Measurements from ENCODE around the gene MBD5. TPM values are rescaled to one million over a fixed set of nuclear protein-coding genes. Genes with fewer than 3 reads are reported as not detected.

The MBD5 gene
- total RNA-seq, 1 experiment from 2014 or later: 18.0 TPM

DNA sequence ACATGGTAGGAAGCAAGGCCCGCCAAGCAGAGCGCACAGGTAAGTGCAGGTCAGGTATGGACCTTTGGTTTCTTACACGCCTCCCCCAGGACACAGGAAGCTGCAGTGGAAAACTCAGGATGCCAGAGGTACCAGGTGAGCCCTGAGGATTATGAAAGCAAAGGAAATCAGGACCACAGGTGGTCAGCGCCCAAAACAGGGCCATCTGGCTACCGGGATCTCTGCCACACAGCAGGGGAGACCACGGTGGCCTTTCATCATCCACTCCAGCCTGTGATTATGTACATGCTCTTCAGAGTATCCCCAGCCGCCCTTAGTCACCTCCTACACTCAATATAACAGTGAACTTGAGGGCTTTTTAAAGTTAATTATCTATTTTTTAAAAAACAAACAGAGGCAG is 498.1 kb downstream of the MBD5 start:
- Histone ChIP-seq H3K4me1 (no peaks in the 10 kb centered on the region), H3K27ac (no peak overlapping the region), H3K36me3 (no peaks in the 10 kb centered on the region), H3K9me3 (replicated peaks) (no peaks in the 10 kb centered on the region), H3K4me3 (no peak overlapping the region), H3K27me3 (no peaks in the 10 kb centered on the region)
- no peak for DNase-seq

- H3K9me3 ChIP-seq (replicated peaks): no peaks in the 10 kb centered on the region
- no peak overlapping the region for H3K27ac ChIP-seq
- H3K4me3 ChIP-seq: no peak overlapping the region
- no peak for DNase-seq
- H3K4me1 ChIP-seq: no peaks in the 10 kb centered on the region
- H3K27me3 ChIP-seq: no peaks in the 10 kb centered on the region
- no peaks in the 10 kb centered on the region for H3K36me3 ChIP-seq
These were observed 500.3 kb downstream of the MBD5 start for GRCh38 chr2:148521181-148521580.

DNA sequence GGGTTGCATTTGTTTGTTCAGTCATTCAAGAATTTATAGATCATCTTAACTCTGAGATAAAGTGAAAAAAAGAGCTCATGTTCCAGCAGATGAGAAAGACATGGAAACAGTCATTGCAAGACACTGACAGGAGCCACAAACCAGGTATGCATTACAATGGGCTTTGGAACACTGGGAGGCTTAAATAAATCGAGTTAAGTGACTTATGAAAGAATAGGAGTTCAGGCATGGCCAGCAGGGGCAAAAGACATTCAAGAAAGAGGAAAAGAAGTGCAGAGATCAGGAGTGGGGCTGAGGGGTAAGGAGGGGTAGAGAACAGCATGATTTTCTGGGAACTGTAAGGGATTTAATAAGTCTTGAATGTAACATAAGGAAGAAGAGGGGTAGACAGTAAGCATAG is 502.4 kb downstream of the MBD5 start:
- Histone ChIP-seq H3K4me3 (no peak overlapping the region), H3K36me3 (no peaks in the 10 kb centered on the region), H3K9me3 (replicated peaks) (no peaks in the 10 kb centered on the region), H3K27me3 (no peaks in the 10 kb centered on the region), H3K27ac (no peak overlapping the region), H3K4me1 (no peaks in the 10 kb centered on the region)
- DNase-seq: no peak

DNA sequence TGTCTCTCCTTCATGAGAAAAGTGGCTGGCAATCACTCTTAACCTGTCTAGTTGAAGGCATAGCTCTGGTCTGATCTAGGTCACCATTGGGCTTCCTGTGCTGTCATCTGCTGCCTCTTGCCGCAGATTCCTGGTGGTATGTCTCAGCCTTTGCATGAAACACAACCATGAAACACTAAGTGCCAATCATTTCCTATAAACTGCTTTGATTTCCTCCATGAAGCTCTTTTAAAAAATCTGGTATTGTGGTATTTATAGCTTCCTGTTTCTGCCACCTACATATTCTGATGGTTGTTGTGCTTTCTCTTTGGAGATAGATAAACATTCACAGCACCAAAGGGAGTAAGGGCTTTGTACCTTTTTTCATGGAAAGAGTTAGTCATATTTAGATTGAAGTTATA is 503.6 kb downstream of the MBD5 start:
- Histone ChIP-seq H3K27ac (no peak overlapping the region), H3K27me3 (no peaks in the 10 kb centered on the region), H3K4me3 (no peak overlapping the region), H3K36me3 (no peaks in the 10 kb centered on the region), H3K9me3 (replicated peaks) (no peaks in the 10 kb centered on the region), H3K4me1 (no peaks in the 10 kb centered on the region)
- DNase-seq: no peak

GRCh38 chr2:148525130-148525529 is 504.2 kb downstream of the MBD5 start:
- Histone ChIP-seq H3K27ac (no peak overlapping the region), H3K36me3 (no peaks in the 10 kb centered on the region), H3K27me3 (no peaks in the 10 kb centered on the region), H3K4me1 (no peaks in the 10 kb centered on the region), H3K9me3 (replicated peaks) (no peaks in the 10 kb centered on the region), H3K4me3 (no peak overlapping the region)
- no peak for DNase-seq

GRCh38 chr2:148526509-148527346 is 505.8 kb downstream of the MBD5 start:
- Histone ChIP-seq H3K36me3 (no peaks in the 10 kb centered on the region), H3K9me3 (replicated peaks) (no peaks in the 10 kb centered on the region), H3K4me1 (no peaks in the 10 kb centered on the region), H3K4me3 (no peak overlapping the region), H3K27ac (no peak overlapping the region), H3K27me3 (no peaks in the 10 kb centered on the region)
- no peak for DNase-seq

DNA sequence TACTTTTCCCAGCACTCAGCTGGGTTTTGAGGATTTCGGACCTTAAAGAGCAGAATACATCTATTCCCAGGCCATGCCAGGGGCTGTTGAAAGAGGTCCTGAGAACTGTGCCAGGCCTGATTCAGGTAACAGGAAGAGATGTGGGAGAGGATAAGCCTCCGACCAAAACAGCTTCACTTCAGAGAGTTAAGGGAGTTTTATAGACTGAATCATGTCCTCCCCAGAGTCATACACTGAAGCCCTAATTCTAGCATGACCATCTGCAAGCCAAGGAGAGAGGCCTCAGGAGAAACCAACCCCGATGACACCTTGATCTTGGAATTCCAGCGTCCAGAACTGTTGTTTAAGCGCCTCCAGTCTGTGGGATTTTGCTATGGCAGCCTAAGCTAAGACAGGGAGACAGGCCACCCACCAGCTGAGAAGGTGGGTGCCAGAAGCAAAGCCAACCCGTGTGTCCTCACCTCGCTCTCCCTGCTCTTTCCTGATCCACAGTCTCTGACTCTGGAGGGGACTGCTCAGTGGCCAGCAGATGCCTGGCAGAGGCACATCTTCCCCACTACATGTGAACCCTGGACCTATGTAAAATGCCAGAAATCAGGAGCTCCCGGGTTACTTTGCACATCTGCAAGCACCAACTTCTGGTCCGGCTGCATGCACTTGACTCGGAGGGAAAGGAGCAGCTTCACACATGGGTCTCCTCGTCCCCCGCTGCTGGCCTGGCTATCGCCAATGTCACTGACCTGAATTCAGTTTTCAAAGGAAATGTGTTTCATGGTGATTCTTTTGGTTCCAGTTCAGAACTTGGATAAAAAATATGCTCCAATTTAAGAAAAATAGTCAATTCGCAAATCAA is 506.8 kb downstream of the MBD5 start:
- H3K27ac ChIP-seq: no peak overlapping the region
- H3K4me3 ChIP-seq: no peak overlapping the region
- no peaks in the 10 kb centered on the region for H3K4me1 ChIP-seq
- no peaks in the 10 kb centered on the region for H3K9me3 ChIP-seq (replicated peaks)
- DNase-seq: no peak
- H3K36me3 ChIP-seq: no peaks in the 10 kb centered on the region
- H3K27me3 ChIP-seq: no peaks in the 10 kb centered on the region

DNA sequence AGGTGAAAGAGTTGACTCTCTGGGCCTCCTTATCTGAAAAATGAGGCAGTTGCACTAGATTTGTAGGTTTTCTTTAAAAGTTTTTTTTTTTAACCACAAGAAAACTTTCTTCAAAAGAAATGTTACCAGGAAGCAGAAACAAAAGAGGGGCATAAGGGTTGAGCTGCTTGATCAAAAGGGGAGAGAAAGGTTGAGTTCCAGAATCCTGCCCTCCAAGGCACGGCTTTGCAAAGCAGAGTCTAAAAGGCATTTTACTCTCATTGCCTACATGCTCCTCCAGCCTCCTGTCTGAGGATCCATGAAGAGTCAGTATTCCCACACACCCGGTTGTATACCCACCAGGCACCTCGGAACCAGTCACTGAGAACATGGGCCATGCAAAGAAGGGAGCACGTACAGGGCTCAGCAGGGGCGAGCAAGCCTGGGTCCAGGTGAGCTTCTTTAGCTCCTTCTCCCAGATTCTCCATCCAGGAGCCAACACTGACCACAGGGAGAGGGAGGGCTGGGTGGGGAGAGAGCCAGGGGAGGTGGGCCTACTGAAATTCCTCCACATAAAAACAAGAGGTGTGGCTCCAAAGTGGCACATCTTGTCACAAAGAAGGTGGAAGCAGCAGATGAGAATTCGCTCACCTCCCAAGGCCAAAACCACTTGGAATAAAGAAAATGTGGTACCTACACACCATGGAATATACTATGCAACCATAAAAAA is 507.6 kb downstream of the MBD5 start:
- Histone ChIP-seq H3K4me1 (no peaks in the 10 kb centered on the region), H3K27ac (no peak overlapping the region), H3K36me3 (no peaks in the 10 kb centered on the region), H3K4me3 (no peak overlapping the region), H3K9me3 (replicated peaks) (no peaks in the 10 kb centered on the region), H3K27me3 (no peaks in the 10 kb centered on the region)
- no peak for DNase-seq

DNA sequence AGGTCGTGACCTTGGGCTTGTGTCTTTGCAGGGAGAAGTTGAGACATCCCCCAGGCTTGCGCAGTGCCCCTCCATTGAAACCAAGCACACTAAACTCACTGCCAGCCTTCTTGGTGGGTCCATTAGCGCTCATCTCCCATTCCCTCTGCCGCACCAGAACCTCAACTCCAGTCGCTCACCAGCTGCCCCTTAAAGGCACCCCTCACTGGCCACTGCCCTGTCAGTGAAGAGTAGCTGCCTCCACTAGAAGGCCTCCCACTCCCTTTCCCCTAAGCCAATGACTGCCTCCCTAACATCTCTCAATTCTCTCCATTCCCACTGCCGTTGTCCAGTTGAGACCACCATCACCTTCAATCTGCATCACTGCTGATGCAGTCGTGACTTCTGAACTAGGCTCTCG is 508.9 kb downstream of the MBD5 start:
- Histone ChIP-seq H3K27me3 (no peaks in the 10 kb centered on the region), H3K36me3 (no peaks in the 10 kb centered on the region), H3K4me3 (no peak overlapping the region), H3K27ac (no peak overlapping the region), H3K4me1 (no peaks in the 10 kb centered on the region), H3K9me3 (replicated peaks) (no peaks in the 10 kb centered on the region)
- no peak for DNase-seq

- Histone ChIP-seq H3K27ac (no peak overlapping the region), H3K9me3 (replicated peaks) (no peaks in the 10 kb centered on the region), H3K36me3 (no peaks in the 10 kb centered on the region), H3K4me1 (no peaks in the 10 kb centered on the region), H3K27me3 (no peaks in the 10 kb centered on the region), H3K4me3 (no peak overlapping the region)
- DNase-seq: no peak
These were observed 509.5 kb downstream of the MBD5 start for GRCh38 chr2:148530350-148530749.

DNA sequence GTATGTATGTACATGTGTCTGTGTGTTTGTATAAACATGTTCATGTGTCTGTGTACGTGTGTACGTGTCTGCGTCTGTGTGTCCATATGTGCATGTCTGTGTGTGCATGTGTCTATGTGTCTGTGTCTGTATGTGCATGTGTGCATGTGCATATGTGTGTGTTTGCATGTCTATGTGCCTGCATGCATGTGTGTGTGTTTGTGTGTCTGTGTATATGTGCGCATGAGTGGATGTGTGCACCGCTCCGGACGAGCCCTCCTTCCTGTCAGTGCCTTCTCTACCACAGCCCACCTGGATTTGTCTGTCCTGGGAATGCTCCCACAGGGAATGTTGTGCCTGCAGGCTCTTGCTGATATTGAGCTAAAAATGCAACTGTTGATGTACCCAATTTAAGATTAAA is 510.3 kb downstream of the MBD5 start:
- H3K27ac ChIP-seq: no peak overlapping the region
- H3K4me3 ChIP-seq: no peak overlapping the region
- H3K27me3 ChIP-seq: no peaks in the 10 kb centered on the region
- no peak for DNase-seq
- H3K9me3 ChIP-seq (replicated peaks): no peaks in the 10 kb centered on the region
- no peaks in the 10 kb centered on the region for H3K36me3 ChIP-seq
- H3K4me1 ChIP-seq: no peaks in the 10 kb centered on the region

DNA sequence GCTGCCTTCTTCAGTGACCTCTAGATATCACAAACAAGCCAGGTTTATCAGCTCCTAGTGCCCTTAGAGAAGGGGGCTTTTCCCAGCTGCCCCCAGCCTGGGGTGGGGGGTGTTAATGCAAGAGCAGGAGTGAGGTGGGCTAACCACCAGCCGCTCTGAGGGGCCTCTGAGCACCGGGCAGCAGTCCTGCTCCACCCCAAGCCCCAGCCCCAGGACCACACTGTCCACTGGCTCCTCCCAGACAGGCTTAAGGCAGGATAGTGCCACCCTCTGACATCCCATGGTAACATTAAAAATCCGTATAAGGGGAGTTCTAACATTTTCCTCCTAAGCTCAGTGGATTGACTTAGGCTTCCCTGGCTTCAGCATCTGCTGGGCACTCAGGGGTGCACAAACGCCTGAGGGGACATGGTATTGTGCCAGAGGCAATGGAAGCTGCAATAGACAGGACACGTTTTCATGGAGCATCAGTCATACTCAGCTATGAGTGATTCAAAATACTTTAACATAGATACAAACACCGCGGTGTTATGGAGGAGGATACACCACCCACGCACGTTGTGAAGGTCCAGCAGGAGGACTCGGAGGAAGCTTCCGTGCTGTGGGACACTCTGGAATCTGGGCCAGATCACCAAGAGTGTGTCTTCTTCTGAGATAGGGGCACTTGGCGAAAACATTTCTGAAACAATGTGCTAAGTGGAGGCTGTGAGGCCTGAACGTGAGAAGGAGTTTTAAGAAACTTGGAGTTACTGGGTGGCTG is 511.0 kb downstream of the MBD5 start:
- DNase-seq: no peak
- no peaks in the 10 kb centered on the region for H3K27me3 ChIP-seq
- H3K4me3 ChIP-seq: no peak overlapping the region
- H3K27ac ChIP-seq: no peak overlapping the region
- no peaks in the 10 kb centered on the region for H3K9me3 ChIP-seq (replicated peaks)
- no peaks in the 10 kb centered on the region for H3K4me1 ChIP-seq
- no peaks in the 10 kb centered on the region for H3K36me3 ChIP-seq

DNA sequence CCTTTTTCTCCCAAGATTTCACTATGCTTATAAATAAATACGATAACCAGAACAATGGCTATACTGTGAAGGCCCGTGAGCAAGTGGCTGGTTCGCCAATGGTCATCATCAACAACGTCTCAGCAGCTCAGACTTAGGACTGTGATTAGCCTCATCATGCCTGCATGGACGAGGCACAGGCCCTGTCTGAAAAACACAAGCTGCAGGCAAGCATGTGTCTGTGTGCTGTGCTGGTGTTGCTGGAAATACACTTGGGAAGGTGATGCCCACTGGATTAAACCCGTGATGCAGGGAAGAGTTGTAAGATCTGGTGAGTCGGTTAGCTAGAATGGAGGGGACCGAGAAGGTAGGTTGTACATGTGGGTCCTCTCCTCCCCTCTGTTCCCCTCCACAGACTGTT is 512.1 kb downstream of the MBD5 start:
- no peaks in the 10 kb centered on the region for H3K36me3 ChIP-seq
- H3K9me3 ChIP-seq (replicated peaks): no peaks in the 10 kb centered on the region
- H3K27me3 ChIP-seq: no peaks in the 10 kb centered on the region
- no peak overlapping the region for H3K27ac ChIP-seq
- no peak overlapping the region for H3K4me3 ChIP-seq
- DNase-seq: no peak
- H3K4me1 ChIP-seq: no peaks in the 10 kb centered on the region

DNA sequence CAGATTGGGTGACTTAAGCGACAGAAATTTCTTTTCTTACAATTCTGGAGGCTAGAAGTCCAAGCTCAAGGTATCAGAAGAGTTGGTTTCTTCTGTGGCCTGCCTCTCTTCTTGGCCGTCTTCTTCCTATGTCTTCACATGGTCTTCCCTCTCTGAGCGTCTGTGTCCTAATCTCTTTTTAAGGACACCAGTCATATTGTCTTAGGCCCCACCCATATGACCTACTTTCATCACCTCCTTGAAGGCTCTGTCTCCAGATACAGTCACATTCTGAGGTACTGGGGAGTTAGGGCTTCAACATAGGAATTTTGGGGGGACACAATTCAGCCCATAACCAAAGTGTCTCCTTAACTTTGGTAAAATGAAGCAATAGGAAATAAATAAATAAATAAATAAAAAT is 512.8 kb downstream of the MBD5 start:
- no peak for DNase-seq
- no peaks in the 10 kb centered on the region for H3K9me3 ChIP-seq (replicated peaks)

More for the DNA sequence above, 512.8 kb downstream of the MBD5 start:
- Histone ChIP-seq H3K36me3 (no peaks in the 10 kb centered on the region), H3K27ac (no peak overlapping the region), H3K4me3 (no peak overlapping the region), H3K4me1 (no peaks in the 10 kb centered on the region), H3K27me3 (no peaks in the 10 kb centered on the region)

Measured in SJCRH30 (cell line).